Cardiac atrium fibroblast (primary cell): Measurements from ENCODE around the gene PRAMEF9. TPM values are rescaled to one million over a fixed set of nuclear protein-coding genes. Genes with fewer than 3 reads are reported as not detected.

Experiments
- total RNA-seq: library from RNA; depleted of rRNA; stranded (reverse); fragments of >200 nt; gene quantifications from 2 replicates; pipeline ENCODE4 v1.2.3, GENCODE V29; 2015

PRAMEF9 gene
- total RNA-seq, result not detected in 2 replicates

GRCh38 chr1:13171548-13171947, at the start of gene PRAMEF9:
Gene PRAMEF9 (plus strand): TSS chr1:13171848. CDS start chr1:13175281, 3,433 bp downstream.

GRCh38 chr1:13155909-13156308, 15.7 kb upstream of the PRAMEF9 start, which contains the start of gene PRAMEF26:
Gene PRAMEF26 (minus strand): TSS chr1:13156009. CDS start chr1:13153095, 2,914 bp downstream.

GRCh38 chr1:13165531-13165930, 6.1 kb upstream of the PRAMEF9 start, which contains the start of gene HNRNPCL4:
Gene HNRNPCL4 (minus strand): TSS chr1:13165631. CDS start chr1:13165467, 164 bp downstream.

GRCh38 chr1:13201309-13201708, 29.7 kb downstream of the PRAMEF9 start, which contains the start of gene PRAMEF13:
Gene PRAMEF13 (minus strand): TSS chr1:13201409. CDS start chr1:13199589, 1,820 bp downstream.

GRCh38 chr1:13225675-13226204, 54.1 kb downstream of the PRAMEF9 start, which contains the start of gene PRAMEF18:
Gene PRAMEF18 (minus strand): TSS chr1:13226154. CDS start chr1:13226106, 48 bp downstream.

Other genes starting within 250 kb of the PRAMEF9 start
- gene PRAMEF6, start 224.3 kb upstream of the PRAMEF9 start, total RNA-seq, result not detected in 2 replicates
- gene PRAMEF27, start 115.3 kb upstream of the PRAMEF9 start, total RNA-seq, result not detected in 2 replicates
- gene HNRNPCL3, start 111.1 kb upstream of the PRAMEF9 start, total RNA-seq, result not detected in 2 replicates
- not detected in 2 replicates for gene PRAMEF25, start 101.1 kb upstream of the PRAMEF9 start, total RNA-seq
- gene HNRNPCL2, start 55.0 kb upstream of the PRAMEF9 start, total RNA-seq, result not detected in 2 replicates
- not detected in 2 replicates for gene PRAMEF26, start 15.8 kb upstream of the PRAMEF9 start, total RNA-seq
- not detected in 2 replicates for gene HNRNPCL4, start 6.2 kb upstream of the PRAMEF9 start, total RNA-seq
- gene PRAMEF13, start 29.6 kb downstream of the PRAMEF9 start, total RNA-seq, result not detected in 2 replicates
- gene PRAMEF18, start 54.3 kb downstream of the PRAMEF9 start, total RNA-seq, result not detected in 2 replicates
- not detected in 2 replicates for gene PRAMEF5, start 82.3 kb downstream of the PRAMEF9 start, total RNA-seq
- gene PRAMEF8, start 113.3 kb downstream of the PRAMEF9 start, total RNA-seq, result not detected in 2 replicates
- gene PRAMEF33, start 131.7 kb downstream of the PRAMEF9 start, total RNA-seq, result not detected in 2 replicates
- not detected in 2 replicates for gene PRAMEF15, start 143.7 kb downstream of the PRAMEF9 start, total RNA-seq
- not detected in 2 replicates for gene PRAMEF14, start 175.3 kb downstream of the PRAMEF9 start, total RNA-seq
- not detected in 2 replicates for gene PRAMEF19, start 200.1 kb downstream of the PRAMEF9 start, total RNA-seq
- gene PRAMEF17, start 217.8 kb downstream of the PRAMEF9 start, total RNA-seq, result not detected in 2 replicates
- gene PRAMEF20, start 238.6 kb downstream of the PRAMEF9 start, total RNA-seq, result not detected in 2 replicates